Stimulated activated CD8-positive, alpha-beta memory T cell treated with anti-CD3 and anti-CD28 coated beads, Interleukin-7, amount 100 ng/mL, for 1 hour (primary cell): ENCODE data around the gene SLC25A21.
"Not testable (repeated sequence)": the region's sequence is repeated elsewhere in the genome, so short reads cannot be mapped to it uniquely, and the experiment has no call there.

ENCODE experiments used
- DNase-seq, 2 donors: peaks; one replicate each; pipeline ENCODE4 v3.0.0-alpha.2; 2020; ENCODE audit warnings: low read depth in 2 of 2

The SLC25A21 gene

DNA sequence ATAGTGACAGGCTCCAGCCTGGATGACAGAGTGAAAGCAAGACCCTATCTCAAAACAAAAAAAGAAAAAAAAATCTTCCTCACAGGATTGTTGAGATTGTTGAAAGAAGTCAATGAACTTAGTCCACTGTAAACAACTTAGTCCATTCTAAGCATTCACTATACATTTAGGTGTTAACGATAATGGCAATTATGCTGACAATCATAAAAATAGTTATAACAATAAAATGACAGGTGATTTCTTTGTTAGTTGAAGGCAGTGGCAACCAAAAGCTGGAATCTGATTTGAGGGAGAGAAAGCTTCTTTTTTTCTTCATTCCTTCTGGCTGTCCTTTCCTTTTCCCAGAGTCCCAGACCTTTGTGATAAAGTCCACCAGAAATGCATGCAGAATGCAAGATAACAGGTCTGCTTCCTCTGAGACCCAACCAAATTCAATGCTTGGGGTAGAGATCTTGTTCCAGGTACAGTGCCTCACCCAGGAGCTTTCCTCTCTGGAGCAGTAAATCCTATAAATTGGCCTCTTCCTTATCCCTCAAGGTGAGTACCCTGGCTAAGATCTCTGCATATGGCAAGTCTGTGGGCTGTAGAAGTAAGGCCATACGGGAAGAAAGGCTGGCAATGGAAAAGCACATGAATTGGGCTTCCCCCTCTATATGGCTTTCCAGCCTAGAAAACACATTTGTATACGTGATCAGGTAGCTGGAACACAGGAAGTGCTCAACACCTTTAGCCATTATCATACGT is 458.3 kb downstream of the SLC25A21 start:
- DNase-seq: no peak

DNA sequence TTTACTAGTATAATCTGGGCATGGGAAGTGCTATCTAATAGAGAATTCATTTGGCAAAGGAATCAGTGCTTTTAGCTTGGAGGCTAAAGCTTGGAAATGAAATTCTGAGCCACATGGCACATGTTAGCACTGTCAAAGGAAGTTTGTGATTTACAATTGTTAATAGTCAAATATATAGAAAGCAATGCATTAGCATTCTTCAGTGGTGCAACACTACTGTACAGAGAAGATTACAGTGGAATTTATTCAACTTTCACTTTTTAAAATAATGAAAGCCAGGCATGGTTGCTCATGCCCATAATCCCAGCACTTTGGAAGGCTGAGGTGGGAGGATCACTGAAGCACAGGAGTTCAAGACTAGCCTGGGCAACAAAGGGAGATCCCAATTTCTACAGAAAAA is 464.8 kb downstream of the SLC25A21 start:
- DNase-seq: no peak

DNA sequence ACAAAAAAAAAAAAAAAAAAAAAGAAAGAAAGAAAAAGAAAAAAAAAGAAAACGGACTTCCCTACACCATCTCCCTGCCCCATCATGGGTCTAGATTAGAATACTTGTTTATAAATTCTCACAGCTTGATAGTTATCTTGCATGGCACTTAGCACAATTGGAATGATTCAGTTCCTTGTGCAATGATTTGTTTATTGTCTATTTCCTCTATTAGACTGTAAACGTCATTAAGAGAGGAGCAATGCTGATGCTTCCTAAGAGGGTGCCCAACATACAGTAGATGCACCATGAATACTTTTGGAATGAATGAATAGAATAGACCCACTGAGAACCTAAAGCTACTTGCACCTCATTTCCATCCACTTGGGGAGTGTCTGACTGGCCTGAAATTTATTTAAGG is 469.9 kb downstream of the SLC25A21 start:
- DNase-seq: no peak

DNA sequence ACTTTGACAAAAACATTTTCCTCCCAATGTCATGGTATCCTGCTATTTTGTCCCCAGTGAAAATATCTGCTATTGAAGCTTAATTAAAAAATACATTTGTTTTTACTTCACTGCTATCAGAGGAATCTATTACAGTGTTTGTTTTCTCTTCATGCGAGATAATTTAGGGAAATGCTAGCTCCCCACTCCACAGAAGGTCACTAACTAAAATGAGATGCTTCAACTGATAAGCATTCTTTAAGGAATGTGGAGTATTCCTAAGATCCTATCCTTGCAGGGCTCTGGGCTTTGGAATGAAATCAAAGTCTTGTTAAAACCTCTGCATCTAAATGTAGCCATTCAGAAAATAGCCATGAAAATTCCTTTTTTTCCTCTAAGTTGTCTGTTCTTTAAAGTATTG is 471.3 kb downstream of the SLC25A21 start:
- no peak for DNase-seq

DNA sequence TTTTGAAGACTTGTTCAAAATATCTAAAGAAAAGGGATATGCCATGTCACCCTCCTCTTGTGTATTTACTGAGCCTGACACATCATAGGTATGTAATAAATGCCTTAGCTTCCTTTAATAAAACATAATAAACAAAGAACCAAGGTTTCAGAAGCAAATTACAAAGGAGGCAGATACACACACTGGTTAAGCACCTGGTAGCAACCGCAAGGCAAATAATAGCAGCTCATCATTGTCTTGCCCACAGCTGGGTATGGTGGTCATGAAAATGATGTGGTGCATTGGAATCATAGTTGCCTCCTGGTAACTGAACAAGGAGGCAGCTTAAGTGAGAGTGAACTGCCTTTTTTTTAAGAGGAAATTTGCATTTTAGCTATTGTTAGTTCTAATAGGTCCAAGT is 471.8 kb downstream of the SLC25A21 start:
- no peak for DNase-seq

DNA sequence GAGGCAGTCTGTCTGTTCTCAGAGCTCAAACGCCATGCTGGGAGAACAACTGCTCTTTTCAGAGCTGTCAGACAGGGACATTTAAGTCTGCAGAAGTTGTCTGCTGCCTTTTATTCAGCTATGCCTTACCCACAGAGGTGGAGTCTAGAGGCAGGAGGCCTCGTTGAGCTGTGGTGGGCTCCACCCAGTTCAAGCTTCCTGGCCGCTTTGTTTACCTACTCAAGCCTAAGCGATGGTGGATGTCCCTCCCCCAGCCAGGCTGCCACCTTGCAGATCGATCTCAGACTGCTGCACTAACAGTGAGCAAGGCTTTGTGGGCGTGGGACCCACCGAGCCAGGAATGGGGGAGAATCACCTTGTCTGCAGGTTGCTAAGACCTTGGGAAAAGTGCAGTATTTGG is 473.0 kb downstream of the SLC25A21 start:
- DNase-seq: not testable (repeated sequence)

DNA sequence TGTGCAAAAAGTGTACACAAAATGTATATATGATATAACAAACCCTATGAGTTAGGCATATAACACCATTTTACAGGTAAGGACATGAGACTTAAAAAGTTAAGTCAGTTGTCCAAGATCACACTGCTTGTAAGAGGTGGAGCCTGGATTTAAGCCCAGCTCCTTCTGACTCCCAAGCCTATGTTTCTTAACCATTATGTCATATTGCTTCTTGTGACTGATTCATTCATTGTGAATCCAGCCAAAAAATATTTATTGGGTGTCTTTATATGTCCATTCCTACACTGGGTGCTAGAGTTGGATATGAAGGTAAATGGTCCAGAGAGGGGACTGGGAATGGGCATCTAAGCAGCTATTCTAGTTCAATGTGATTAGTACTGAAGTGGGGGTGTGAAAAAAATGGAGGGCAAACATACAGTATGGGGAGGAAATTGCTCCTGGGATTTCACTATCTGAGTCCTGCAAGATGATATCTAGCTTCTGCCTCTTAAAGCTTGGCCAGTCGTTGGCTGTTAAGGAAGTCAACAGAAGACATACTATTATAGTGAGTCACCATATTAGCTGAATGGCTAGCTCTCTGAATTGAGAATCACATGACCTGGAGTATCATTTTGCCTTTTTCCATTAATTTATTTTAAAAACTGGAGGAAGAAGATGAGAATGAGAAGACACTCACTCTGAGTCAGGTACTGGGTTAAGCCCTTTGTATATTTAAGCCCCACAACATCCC is 481.9 kb downstream of the SLC25A21 start:
- no peak for DNase-seq

DNA sequence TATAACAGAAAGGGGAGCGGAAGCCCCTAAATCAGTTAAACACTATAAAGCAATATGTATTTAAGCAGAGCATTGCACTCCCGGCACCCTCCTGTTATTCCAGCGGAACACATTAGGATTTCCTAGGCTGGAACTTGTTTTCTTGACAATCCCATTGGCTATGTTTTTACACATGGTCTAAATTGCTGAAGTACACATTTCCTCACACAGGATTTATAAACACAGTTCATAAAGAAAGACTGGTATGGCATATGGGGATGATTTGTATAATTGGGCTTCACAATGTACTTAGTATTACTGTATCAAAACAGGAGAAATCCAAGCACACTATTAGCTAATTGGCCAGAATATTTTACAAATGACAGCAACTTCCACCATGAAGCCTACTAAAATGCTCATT is 487.5 kb downstream of the SLC25A21 start:
- no peak for DNase-seq

DNA sequence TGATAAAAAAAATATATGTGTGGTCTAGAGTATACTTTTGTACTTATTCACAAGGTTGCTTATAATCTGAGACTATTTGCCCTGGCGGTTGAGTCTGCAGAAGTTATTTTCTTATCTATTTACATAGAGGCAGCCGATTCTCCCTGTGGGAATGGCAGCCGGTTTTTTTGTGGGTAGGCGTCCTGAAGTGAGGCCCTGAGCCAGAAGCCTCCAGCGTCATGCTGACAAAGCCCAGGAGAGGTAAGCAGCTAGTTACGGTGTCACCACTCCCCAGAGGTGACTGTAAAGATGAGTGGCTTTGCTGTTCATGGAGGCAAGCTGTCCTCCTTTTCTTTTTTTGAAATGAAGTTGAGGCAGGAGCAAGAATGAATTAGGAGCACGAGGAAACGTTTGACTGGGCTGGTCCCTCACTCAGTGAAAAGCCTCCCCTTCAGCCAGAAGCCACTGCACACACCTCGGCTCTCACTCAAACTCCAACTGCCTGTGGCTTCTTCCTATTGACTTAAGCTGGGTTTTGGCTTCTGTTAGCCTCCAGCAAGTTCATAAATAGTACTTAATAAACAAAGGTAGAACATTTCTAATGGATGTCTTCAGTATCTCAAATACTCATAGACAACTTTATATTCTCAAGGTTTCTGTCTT is 489.2 kb downstream of the SLC25A21 start:
- DNase-seq: no peak

DNA sequence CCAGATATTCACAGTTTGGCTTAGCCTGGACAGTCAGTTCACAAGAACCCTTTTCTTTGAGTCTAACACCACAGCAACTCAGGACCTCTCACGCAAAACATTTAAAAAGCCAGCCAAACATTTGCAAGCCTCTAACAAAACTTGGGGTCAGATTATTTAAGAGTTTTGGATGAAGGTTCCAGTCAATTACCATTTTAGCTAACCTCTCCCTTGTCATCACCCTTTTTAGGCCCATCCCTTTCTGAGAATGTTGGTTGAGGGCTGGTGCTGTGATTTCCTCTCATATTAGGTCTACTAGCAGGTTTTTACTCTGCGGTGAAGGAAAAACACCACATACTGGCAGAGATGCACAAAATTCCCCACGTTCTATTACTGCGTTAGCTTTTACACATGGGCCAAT is 490.1 kb downstream of the SLC25A21 start:
- DNase-seq: no peak

DNA sequence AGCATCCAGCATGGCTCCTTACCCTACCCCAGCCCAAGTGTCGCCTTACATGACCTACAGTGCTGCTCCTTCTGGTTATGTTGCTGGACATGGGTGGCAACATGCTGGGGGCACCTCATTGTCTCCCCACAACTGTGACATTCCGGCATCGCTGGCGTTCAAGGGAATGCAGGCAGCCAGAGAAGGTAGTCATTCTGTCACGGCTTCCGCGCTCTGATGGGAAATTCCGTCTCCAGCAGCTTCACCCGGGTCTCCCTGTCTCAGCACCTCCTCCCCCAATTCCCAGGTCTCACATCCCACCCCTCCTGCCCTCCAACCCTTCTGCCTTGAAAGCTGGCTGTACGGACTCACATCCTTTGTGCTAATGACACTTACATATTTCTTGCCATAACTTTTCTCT is 496.2 kb downstream of the SLC25A21 start:
- DNase-seq: no peak

DNA sequence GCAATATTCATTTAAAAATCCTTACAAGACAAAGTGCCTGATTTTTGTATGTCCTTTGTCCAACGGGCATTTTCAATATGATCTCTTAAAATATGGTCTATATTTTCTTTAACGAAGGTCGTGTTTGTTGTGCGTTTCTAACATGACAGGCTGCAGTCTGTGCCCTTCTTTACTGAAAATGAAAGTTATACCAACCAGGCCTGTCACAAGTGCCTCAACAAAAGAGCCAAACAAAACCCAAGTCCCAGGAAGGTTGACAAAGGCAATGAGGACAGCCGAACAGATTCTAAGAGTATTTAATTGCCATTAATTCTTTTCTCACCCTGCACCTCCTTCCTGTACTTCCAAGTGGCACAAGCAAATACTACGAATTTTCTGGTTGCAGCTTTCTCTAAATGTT is 496.8 kb downstream of the SLC25A21 start:
- DNase-seq: no peak

DNA sequence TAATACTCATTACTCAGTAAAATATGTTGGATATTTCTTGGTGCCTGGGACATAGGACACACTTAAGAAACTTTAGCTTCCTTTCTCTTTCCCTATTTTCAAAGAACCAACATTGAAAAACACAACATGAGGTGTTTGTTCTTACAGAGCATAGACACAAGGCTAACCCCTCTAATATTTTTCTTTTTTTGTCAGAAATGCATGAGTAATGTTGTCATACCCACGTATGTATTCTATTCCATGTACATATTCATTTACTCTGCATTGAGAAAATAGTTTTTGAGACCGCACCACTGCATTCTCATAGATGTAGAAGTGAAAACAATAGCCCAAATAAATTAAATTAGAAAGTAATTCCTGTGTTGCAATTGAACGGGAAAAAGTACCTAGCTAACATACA is 497.7 kb downstream of the SLC25A21 start:
- DNase-seq: no peak

DNA sequence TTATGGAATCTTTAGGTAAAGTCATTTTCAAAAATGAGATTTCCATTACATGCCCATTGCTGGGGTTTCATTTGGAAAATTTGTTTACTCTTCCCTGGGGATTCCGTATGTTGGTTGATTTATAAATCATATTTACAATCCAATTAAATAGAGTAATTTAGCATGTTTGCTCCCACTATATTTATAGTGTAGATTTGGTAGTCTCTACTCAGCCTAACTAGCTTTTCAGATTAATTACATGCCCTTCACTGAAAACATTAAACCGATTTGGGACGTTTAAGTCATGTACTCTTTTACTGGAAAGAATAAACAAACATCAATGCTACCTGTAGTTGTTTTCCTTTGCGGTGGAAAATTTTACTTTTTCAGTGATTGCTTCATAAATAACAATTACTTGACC is 500.3 kb downstream of the SLC25A21 start:
- DNase-seq: no peak

DNA sequence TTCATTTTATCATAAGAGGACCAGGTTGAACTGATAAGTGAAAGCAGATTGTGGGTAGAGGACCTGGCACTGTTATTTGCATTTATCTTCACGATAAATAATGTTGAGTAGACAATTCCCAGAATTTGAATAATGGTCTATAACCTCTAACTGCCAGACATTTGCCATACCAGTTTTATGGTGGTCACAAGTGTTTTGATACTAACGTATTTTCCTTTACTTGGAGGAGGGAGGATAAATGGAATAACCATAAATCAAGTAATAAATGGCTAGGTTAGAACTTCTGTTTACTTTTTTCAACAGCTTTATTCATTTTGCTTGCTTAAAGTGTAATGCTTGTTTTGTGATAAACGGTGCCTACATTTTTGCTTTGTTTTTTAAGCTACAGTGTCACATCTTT is 501.3 kb downstream of the SLC25A21 start:
- DNase-seq: no peak

DNA sequence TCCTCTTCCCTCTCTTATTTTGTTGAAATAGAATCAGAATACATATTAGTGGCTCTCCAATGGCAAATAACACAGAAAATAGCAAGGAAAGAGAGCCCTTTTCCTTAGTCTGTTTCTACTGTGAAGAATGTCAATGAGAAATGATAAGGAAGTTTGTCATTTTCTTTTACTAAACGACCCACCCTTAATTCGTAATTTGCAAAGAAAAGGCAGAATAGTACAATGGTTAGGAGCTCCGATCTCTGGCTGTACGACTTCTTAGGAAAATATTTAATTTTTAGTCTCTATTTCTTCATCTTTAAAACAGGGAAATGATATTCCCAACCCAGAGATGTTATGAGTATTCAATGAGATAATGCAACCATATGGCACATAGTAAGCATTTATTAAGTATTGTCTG is 504.7 kb downstream of the SLC25A21 start:
- DNase-seq: no peak

DNA sequence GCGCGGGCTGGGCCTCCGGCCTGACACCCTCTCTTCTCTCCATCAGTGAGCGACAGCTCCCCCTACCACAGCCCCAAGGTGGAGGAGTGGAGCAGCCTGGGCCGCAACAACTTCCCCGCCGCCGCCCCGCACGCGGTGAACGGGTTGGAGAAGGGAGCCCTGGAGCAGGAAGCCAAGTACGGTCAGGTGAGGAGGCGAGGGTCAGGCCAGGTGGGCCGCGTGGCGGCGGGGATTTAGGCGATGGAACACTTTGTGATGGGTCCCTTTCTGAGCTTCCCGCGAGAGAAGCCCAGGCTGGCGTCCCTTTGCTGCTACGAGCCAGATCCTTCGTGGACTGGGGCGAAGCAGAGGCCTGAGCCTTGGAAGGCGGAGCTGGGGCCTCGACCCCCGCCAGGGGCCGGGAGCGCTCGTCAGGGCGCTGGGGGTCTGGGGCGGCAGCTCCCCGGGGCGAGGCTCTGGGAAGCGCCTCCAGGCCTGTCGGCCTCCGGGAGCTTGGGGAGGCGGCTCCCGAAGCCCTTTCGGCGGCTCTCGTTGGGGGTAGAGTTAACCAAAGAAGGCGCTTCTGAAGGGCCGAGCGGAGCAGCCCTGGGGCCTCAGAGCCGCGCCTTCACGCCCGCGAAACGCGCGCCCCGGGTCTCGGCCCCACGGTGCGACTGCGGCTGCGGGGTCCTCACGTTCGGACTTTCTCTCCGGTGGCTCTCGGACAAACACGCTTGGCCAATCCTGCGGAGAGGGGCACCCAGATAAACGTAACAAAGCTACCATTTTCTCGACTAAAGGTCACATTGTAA is 505.8 kb downstream of the SLC25A21 start:
- no peak for DNase-seq

DNA sequence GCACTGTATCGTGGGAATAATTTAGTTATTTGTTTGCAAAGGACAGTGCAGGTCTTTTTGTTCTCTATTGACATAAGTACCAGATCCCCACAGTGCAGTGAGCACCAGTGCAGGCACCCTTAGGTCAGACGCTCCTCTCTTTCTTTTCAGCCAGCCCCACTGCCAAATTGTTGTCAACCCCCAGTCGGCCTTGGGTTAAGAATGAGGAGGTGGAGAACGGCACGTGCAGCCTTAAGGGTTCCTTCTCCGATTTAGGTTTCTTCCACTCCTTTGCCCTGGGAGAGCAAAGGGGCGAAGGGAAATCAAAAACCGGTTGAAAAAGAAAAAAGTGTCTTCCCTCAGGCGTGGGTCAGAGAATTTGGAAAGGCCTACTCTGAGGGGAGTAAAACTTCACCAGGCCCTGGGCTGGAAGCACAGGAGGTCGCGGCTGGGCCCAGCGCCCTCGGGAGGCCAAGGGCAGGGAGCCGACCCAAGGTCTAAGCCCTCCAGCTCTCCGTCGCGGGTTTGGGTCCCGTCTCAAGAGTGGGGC is 506.5 kb downstream of the SLC25A21 start:
- DNase-seq: no peak

DNA sequence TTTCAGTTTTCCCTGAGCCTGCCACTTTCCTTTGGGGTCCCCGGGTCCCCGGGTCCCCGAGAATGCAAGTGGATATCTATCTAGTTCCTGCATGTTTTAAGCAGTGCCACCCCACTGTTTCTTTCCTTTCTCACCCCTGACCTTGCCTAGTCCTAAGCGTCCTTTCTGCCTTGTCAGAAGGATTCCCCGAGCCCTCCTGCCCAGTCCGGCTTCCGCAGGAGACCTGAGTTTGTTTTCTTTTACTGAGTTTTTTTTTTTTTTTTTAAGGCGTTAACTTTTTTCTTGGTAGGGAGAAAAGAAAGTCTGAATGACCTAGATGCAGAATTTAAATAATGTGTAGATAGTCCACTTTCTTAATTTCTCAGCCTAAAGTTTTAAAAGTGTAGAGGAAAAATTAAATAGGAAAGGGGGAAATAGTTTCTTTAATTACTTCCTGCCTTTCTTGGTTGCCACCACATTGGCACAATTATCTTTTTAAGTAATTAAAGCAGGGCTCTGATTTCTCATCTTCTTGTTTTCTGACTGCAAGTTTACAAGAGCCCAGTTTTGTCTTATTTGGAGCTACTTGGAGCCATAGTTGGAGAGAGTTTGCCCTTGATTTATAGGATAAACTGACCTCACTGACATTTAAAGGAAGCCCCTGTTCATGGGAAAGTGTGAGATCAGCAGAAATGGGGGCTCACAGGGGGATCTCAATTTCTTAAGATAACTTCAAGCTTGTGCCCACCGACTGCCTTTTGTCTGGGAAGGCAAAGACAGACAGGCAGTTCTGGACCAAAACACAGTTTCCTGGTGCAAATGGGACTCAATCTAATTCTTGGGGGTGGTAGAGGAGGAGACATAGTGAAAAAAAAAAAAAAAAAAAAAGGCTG is 507.8 kb downstream of the SLC25A21 start:
- no peak for DNase-seq

DNA sequence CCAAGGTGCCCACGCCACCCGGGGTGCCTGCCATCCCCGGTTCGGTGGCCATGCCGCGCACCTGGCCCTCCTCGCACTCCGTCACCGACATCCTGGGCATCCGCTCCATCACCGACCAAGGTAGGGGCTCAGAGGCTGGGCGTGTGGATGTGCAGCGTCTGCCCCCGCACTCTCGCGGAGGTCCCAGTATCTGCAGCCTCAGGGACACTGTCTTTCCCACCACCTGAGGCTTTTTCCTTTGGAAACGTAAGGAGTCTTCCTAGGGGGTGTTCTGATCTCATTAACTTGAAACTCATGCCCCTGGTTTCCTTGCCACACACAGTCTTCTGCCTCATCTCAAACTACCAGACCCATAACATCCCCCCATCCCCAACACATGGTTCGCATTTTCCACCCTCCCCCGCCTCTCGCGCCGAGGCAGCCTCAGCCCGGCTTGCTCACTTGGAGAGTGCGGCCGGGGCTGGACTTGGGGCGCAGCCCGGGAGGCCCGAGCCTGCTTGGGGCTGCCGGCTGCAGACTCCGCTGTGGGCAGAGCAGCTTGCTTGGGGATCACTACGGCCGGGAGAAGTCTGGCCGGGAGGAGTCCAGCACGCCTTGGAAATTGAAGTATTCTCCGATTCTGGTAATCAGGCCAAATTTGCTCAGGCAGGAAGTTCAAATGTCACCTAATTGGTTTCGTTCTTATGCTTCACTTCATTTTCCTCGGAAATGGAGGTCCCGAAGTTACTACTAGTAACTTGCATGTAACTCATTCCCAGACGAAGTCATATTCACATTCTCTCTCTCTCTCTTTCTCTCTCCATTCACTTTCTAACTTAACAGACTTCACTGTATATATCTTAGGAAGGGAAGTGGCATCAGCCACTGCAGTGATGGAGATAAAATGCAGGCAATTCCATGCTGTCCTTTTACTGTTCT is 508.7 kb downstream of the SLC25A21 start:
- DNase-seq: no peak
